Bronchial epithelial cell (primary cell): ENCODE results near the gene LYPD1. TPM values are rescaled to one million over a fixed set of nuclear protein-coding genes. Genes with fewer than 3 reads are reported as not detected.

ENCODE experiments used
- DNase-seq: peaks from one replicate; pipeline ENCODE4 v3.0.0-alpha.2; 2010; ENCODE audit warnings: low read depth
- FAIRE-seq: peaks from 2 replicates; lab custom pipeline; 2011; peaks lifted over from hg19 to GRCh38; lab: Jason Lieb, UNC
- H3K27me3 ChIP-seq: 2 replicates; pipeline ENCODE4 v1.5.1; 2011; ENCODE audit warnings: low read length; ENCODE audit not compliant: control insufficient read depth, insufficient read depth
- H3K36me3 ChIP-seq: 2 replicates; pipeline ENCODE4 v1.5.1; 2011; ENCODE audit warnings: low read length; ENCODE audit not compliant: control insufficient read depth, insufficient read depth
- H3K4me3 ChIP-seq: 2 replicates; pipeline ENCODE4 v1.5.1; 2011; ENCODE audit warnings: mild to moderate bottlenecking, low read depth, low read length, control low read depth
- total RNA-seq: library from RNA; depleted of rRNA; stranded (reverse); fragments of >200 nt; gene quantifications from 2 replicates; pipeline ENCODE4 v1.2.1, GENCODE V29; 2014
- TF ChIP-seq, protein P1 (sequence below): IDR thresholded peaks from 2 replicates; pipeline ENCODE4 v1.5.1; 2011; ENCODE audit warnings: mild to moderate bottlenecking, moderate library complexity, low read length, control low read depth, inconsistent platforms; ENCODE audit not compliant: insufficient read depth, severe bottlenecking

Gene LYPD1, protein sequence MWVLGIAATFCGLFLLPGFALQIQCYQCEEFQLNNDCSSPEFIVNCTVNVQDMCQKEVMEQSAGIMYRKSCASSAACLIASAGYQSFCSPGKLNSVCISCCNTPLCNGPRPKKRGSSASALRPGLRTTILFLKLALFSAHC
- under 0.01 TPM in 1 of 2 replicates, not detected in the other for total RNA-seq

DNA sequence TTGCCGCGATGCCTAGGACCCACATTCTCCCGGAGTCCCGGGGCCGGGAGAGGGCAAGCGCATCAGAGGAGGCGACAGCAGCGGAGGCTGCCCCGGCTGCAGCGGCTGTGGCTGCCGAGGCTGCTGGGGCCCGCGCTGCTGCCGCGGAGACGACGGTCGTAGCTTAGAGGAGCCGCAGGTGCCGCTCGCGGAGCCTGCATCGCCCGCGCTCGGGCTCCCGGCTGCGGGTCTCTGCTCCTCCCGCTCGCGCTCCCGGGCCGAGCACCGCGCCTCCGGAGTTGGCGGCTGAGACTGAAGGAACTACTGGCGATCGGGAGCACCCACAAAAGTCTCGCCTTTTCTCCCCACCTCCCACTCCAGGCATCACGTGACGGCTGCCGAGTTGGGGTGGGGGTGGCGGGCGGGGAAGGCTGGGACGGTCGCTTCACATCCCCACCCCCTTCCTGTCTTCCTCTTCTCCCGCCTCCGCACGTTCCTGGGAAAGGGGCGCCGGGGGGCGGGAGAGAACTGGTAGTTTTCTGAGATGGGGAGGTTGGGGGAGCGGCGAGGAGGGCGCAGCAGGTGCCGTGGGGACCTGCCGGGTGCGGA, at the start of gene LYPD1:
Gene LYPD1, minus strand, starts transcription at position 298 of the 588 bp plus-strand sequence. Its CDS starts 273 bp downstream, at position 25.
- DNase-seq = no peak
- Histone ChIP-seq H3K27me3 (peaks cover 22% of the 10 kb centered on the region), H3K36me3 (no peaks in the 10 kb centered on the region), H3K4me3 (peak within 1 kb of the TSS; percentile 35)
- TF ChIP-seq, protein P1, sequence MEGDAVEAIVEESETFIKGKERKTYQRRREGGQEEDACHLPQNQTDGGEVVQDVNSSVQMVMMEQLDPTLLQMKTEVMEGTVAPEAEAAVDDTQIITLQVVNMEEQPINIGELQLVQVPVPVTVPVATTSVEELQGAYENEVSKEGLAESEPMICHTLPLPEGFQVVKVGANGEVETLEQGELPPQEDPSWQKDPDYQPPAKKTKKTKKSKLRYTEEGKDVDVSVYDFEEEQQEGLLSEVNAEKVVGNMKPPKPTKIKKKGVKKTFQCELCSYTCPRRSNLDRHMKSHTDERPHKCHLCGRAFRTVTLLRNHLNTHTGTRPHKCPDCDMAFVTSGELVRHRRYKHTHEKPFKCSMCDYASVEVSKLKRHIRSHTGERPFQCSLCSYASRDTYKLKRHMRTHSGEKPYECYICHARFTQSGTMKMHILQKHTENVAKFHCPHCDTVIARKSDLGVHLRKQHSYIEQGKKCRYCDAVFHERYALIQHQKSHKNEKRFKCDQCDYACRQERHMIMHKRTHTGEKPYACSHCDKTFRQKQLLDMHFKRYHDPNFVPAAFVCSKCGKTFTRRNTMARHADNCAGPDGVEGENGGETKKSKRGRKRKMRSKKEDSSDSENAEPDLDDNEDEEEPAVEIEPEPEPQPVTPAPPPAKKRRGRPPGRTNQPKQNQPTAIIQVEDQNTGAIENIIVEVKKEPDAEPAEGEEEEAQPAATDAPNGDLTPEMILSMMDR = no peak
- FAIRE-seq = no peak

DNA sequence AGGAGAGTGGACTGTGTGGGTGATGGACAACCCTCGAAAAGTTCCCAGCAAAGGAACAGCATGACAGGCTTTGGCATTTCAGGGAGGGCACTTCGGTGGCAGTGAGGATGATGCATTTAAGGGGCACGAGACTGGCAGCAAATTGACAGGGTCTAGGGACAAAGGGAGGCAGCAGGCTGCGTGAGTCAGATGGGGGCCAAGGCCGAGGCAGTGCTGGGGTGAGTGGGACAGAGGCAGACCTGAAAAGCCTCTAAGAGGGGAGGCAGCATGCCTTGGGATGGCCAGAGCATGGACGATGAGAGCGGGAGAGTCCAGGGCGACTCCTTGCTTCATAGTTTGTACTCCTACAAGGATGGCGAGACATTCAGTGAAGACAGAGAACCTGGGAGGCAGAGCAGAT, 49.5 kb upstream of the LYPD1 start:
- no peak for DNase-seq
- Histone ChIP-seq H3K27me3 (no peaks in the 10 kb centered on the region), H3K36me3 (no peaks in the 10 kb centered on the region), H3K4me3 (no peak overlapping the region)
- TF ChIP-seq, protein P1 = no peak
- FAIRE-seq = peak; percentile 60

DNA sequence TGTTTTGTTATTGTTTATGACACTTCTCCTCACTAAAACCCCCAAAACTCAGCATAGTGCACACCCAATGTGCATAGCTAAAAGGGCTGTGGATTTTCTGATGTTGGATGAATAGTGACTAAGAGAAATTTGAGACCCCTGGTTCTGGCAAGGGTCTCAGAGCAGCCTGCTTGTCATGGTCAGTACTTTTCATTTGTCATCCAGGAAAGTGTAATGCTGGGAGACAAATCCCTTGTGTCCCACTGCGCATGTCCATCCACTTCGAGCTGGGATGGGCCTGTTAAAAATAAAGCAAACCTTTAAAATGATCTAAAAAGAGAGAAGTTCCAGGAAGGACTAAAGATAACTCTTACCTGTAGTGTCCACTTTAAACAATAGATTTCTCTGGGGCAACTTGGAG, 46.9 kb upstream of the LYPD1 start:
- FAIRE-seq (no peak), DNase-seq (no peak)
- no peaks in the 10 kb centered on the region for H3K27me3 ChIP-seq
- TF ChIP-seq, protein P1 = no peak
- H3K36me3 ChIP-seq = no peaks in the 10 kb centered on the region
- no peak overlapping the region for H3K4me3 ChIP-seq

DNA sequence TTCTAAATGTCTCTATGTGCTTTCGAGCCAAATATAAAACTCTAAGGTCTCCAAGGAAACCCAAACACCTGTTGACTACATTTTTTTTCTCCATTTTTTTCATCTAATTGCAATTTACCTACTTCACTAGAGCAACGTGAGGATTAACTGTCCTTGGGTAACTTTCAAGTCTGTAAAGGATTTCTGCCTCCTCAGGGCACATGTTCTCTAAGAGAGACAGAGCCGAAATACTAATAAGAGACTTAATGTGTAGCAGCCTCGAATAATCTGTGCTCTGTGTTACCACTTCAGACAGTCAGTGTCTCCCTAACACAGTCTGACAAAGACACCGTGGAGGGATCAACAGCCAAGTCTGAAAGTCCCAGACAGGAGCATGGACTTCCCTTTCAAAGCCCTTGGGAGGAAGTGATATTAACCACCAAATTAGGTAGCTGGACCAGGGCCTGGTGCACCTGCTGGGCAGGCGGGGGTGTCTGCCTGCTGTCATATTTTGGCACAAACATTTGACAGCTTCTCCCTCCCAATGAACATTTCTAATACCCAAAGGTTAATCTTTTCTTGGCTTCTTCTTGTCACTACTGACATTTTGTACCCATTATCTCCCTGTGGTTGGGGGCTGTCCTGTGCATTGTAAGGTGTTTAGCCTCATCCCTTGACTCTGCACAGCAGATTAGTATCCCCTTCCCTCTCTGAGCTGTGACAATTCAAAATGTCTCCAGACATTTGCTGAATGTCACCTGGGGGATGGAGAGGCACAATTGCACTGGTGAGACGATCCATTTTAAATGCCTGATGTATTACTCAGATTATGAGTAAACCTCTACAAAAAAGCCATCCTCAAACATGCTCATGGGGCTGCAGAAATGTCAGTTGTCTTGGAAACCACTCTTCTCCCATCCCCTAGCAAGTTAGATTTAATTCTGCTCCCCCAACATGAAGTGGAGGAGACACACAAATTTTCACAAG, 45.7 kb upstream of the LYPD1 start:
- FAIRE-seq (no peak), DNase-seq (no peak)
- H3K27me3 ChIP-seq = no peaks in the 10 kb centered on the region
- H3K4me3 ChIP-seq = no peak overlapping the region
- no peaks in the 10 kb centered on the region for H3K36me3 ChIP-seq
- TF ChIP-seq, protein P1 = no peak

DNA sequence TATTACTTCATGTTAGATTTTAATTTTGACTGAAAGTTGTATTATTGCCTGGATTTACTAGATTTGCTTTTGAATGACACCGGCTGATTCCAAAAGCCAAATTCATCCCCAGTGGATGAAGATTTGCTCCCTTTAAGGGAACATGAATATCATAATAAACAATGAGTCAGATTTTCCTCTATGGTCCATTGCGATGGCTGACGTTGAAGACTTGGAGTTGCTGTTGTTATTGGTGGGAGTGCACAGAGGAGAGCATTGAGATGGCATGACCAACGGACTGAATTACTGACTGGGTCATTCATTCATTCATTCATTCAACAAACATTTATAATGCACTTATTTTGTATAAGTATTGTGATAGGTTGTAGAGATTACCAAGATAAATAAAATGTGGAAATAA, 33.4 kb upstream of the LYPD1 start:
- TF ChIP-seq, protein P1 = no peak
- DNase-seq (no peak), FAIRE-seq (no peak)
- Histone ChIP-seq H3K36me3 (no peaks in the 10 kb centered on the region), H3K4me3 (no peak overlapping the region), H3K27me3 (no peaks in the 10 kb centered on the region)
